GM12878 (cell line): ENCODE data around the gene PAN3.

Experiments
- CREM ChIP-seq: IDR thresholded peaks from 2 replicates; pipeline ENCODE4 v1.6.1; 2014; ENCODE audit warnings: antibody characterized with exemption, low read depth
- EZH2 ChIP-seq: IDR thresholded peaks from 2 replicates; pipeline ENCODE4 v1.6.1; 2012; ENCODE audit warnings: low read depth, mild to moderate bottlenecking, control low read depth, inconsistent platforms, low read length, borderline replicate concordance; ENCODE audit not compliant: control insufficient read depth
- FOS ChIP-seq: IDR thresholded peaks from 3 replicates; pipeline ENCODE4 v1.6.1; 2011; ENCODE audit warnings: borderline replicate concordance; ENCODE audit not compliant: insufficient read length; ENCODE audit errors: extremely low read depth
- NFIC ChIP-seq: IDR thresholded peaks from 2 replicates; pipeline ENCODE4 v1.6.1; 2012; ENCODE audit warnings: low read depth, mild to moderate bottlenecking, inconsistent platforms, low read length, moderate library complexity
- RAD21 ChIP-seq: IDR thresholded peaks from 2 replicates; pipeline ENCODE4 v1.6.1; 2011; ENCODE audit warnings: mild to moderate bottlenecking, low read depth, low read length, moderate library complexity; ENCODE audit not compliant: insufficient read depth
- SMC3 ChIP-seq: IDR thresholded peaks from 2 replicates; pipeline ENCODE4 v1.6.1; 2011; ENCODE audit warnings: low read length, improper control_type of control experiment, borderline replicate concordance
- TF ChIP-seq, protein P1 (sequence below), 3 experiments: IDR thresholded peaks in 2 of 3; conservative IDR thresholded peaks in 1 of 3; 2 replicates each; pipeline ENCODE4 v1.5.1; 2011; ENCODE audit warnings: low read depth in 3 of 3, low read length in 3 of 3, mild to moderate bottlenecking in 3 of 3, control low read depth in 2 of 3, moderate library complexity in 2 of 3, inconsistent platforms in 1 of 3, mixed read lengths in 1 of 3; ENCODE audit not compliant: control insufficient read depth in 2 of 3, insufficient read depth in 1 of 3; ENCODE audit errors: extremely low read depth in 1 of 3

DNA sequence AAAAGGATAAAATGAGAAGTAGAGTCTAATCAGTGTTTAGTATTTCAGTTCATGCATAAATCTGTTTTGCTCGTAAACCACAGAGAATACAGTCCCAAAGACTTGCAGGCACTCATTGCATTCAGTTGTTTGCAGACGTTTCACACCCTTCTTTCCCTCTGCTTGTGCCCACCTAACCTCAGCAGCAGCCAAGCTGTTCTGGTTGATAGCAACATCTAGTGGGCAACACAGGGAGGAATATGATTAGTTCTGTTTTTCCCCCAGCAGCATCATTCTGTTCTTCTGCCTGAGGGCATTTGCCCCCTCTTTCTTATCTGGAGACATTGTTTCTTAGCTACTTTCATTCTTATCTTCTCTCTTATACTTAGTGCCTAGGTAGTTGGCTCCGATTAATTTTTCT is 135.6 kb downstream of the PAN3 start:
- TF ChIP-seq SMC3 (no peak), RAD21 (peak; percentile 47), CREM (no peak), NFIC (no peak), FOS (no peak), EZH2 (no peak)
- TF ChIP-seq, protein P1, sequence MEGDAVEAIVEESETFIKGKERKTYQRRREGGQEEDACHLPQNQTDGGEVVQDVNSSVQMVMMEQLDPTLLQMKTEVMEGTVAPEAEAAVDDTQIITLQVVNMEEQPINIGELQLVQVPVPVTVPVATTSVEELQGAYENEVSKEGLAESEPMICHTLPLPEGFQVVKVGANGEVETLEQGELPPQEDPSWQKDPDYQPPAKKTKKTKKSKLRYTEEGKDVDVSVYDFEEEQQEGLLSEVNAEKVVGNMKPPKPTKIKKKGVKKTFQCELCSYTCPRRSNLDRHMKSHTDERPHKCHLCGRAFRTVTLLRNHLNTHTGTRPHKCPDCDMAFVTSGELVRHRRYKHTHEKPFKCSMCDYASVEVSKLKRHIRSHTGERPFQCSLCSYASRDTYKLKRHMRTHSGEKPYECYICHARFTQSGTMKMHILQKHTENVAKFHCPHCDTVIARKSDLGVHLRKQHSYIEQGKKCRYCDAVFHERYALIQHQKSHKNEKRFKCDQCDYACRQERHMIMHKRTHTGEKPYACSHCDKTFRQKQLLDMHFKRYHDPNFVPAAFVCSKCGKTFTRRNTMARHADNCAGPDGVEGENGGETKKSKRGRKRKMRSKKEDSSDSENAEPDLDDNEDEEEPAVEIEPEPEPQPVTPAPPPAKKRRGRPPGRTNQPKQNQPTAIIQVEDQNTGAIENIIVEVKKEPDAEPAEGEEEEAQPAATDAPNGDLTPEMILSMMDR (IDR thresholded peaks at IDR 0.05 in 2 of 3, conservative IDR thresholded peaks at IDR 0.05 in 1 of 3; ENCODE audit: control insufficient read depth in 2 of 3, extremely low read depth in 1 of 3, insufficient read depth in 1 of 3, low read depth in 3 of 3, low read length in 3 of 3): 0 out of 6 replicates have a peak, but pooled peaks of 2 of the 3 experiments have one; percentile 10
